Activated CD4-positive, alpha-beta T cell treated with anti-CD3 and anti-CD28 coated beads, Interleukin-2, amount 50 U/mL, for 16 hours (primary cell): ENCODE data around the gene NIPAL4.

Source experiments
- DNase-seq: peaks from one replicate; pipeline ENCODE4 v3.0.0-alpha.2; 2020

The NIPAL4 gene

GRCh38 chr5:157518963-157519362 is 59.0 kb downstream of the NIPAL4 start:
- peak; percentile 56 for DNase-seq

- DNase-seq = no peak
These were observed 59.7 kb downstream of the NIPAL4 start for GRCh38 chr5:157519579-157520253.

GRCh38 chr5:157520911-157521703 is 61.1 kb downstream of the NIPAL4 start:
- no peak for DNase-seq

- DNase-seq = no peak
These were observed 61.7 kb downstream of the NIPAL4 start for GRCh38 chr5:157521704-157522029.

- no peak for DNase-seq
These were observed 64.0 kb downstream of the NIPAL4 start for GRCh38 chr5:157523976-157524375.
